HepG2 (cell line): ENCODE measurements around the gene RAD51D. TPM values are rescaled to one million over a fixed set of nuclear protein-coding genes. Genes with fewer than 3 reads are reported as not detected.

Experiments used
- ATF3 ChIP-seq: sonication (generic); formaldehyde crosslinking; IDR thresholded peaks from 2 replicates; pipeline ENCODE4 v1.4.0; 2020; ENCODE audit warnings: missing genetic modification reagents
- CENPBD1 ChIP-seq: sonication (generic); formaldehyde crosslinking; IDR thresholded peaks from 2 replicates; pipeline ENCODE4 v1.8.0; 2022; ENCODE audit warnings: missing genetic modification reagents, low read depth, mild to moderate bottlenecking, borderline replicate concordance
- FOXK1 ChIP-seq: sonication (generic); formaldehyde crosslinking; IDR thresholded peaks from 2 replicates; pipeline ENCODE4 v1.4.0; 2020; ENCODE audit warnings: low read depth, missing genetic modification reagents, borderline replicate concordance
- KDM2A ChIP-seq: sonication (generic); formaldehyde crosslinking; IDR thresholded peaks from 2 replicates; pipeline ENCODE4 v1.4.0; 2020; ENCODE audit warnings: low read depth, missing genetic modification reagents, borderline replicate concordance
- KLF6 ChIP-seq: IDR thresholded peaks from 2 replicates; pipeline ENCODE4 v1.8.0; 2016; ENCODE audit warnings: missing biosample characterization, missing genetic modification reagents
- MED1 ChIP-seq: sonication (generic); formaldehyde crosslinking; IDR thresholded peaks from 2 replicates; pipeline ENCODE4 v1.4.0; 2020; ENCODE audit warnings: missing genetic modification reagents
- NCOA2 ChIP-seq: sonication (generic); formaldehyde crosslinking; IDR thresholded peaks from 2 replicates; pipeline ENCODE4 v1.8.0; 2022; ENCODE audit warnings: inconsistent platforms
- RXRB ChIP-seq: IDR thresholded peaks from 2 replicates; pipeline ENCODE4 v1.6.1; 2016; ENCODE audit warnings: borderline replicate concordance, missing genetic modification reagents, missing compliant biosample characterization
- TFE3 ChIP-seq: IDR thresholded peaks from 2 replicates; pipeline ENCODE4 v1.6.1; 2016
- UBTF ChIP-seq: sonication (generic); formaldehyde crosslinking; IDR thresholded peaks from 2 replicates; pipeline ENCODE4 v1.4.0; 2020; ENCODE audit warnings: mild to moderate bottlenecking, missing genetic modification reagents
- ZNF17 ChIP-seq: sonication (generic); formaldehyde crosslinking; IDR thresholded peaks from 2 replicates; pipeline ENCODE4 v1.5.0; 2020; ENCODE audit warnings: mild to moderate bottlenecking, missing genetic modification reagents
- ZNF326 ChIP-seq: sonication (generic); formaldehyde crosslinking; IDR thresholded peaks from 2 replicates; pipeline ENCODE4 v1.4.0; 2020; ENCODE audit warnings: missing genetic modification reagents, borderline replicate concordance
- ZNF382 ChIP-seq: sonication (generic); formaldehyde crosslinking; IDR thresholded peaks from 2 replicates; pipeline ENCODE4 v1.5.0; 2020; ENCODE audit warnings: missing genetic modification reagents, mild to moderate bottlenecking, borderline replicate concordance
- ZNF512B ChIP-seq: sonication (generic); formaldehyde crosslinking; IDR thresholded peaks from 2 replicates; pipeline ENCODE4 v1.5.1; 2020; ENCODE audit warnings: missing genetic modification reagents, mild to moderate bottlenecking, borderline replicate concordance
- ZNF75D ChIP-seq: sonication (generic); formaldehyde crosslinking; IDR thresholded peaks from 2 replicates; pipeline ENCODE4 v1.8.1; 2023; ENCODE audit warnings: missing genetic modification reagents, mild to moderate bottlenecking, borderline replicate concordance
- ZNF788 ChIP-seq: sonication (generic); formaldehyde crosslinking; IDR thresholded peaks from 2 replicates; pipeline ENCODE4 v1.5.0; 2020; ENCODE audit warnings: mild to moderate bottlenecking, missing genetic modification reagents, borderline replicate concordance
- polyA plus RNA-seq, 8 experiments: library from polyadenylated mRNA; depleted of rRNA in 3 of 8; stranded (reverse) in 7 of 8; unstranded in 1 of 8; fragments of >200 nt; fragmentation: Illumina TruSeq in 4 of 8; extraction: Trizol in 4 of 8; gene quantifications; 2 replicates each; pipeline versions ENCODE4 v1.2.1 to v1.2.3, GENCODE V29; 2011 to 2016; ENCODE audit warnings: low read depth in 4 of 8, missing spikeins in 1 of 8, mixed read lengths in 1 of 8; ENCODE audit not compliant: insufficient read depth in 1 of 8
- total RNA-seq, 5 experiments: library from RNA; depleted of rRNA; stranded (reverse); fragments of >200 nt; fragmentation: Illumina TruSeq; extraction: Trizol; gene quantifications; 2 replicates each; pipeline ENCODE4 v1.2.3, GENCODE V29; 2016; ENCODE audit warnings: low read depth in 1 of 5

Gene RAD51D
- total and polyA plus RNA-seq, 2 of the 13 experiments (the other 11 are each of a cell fraction or from before 2014, with no cell fraction given): 6.7 to 13.1 TPM

- TF ChIP-seq ZNF512B: peak; percentile 68; the same call in 1 of the 2 replicates
- peak; percentile 97 for TF ChIP-seq KDM2A (CRISPR knock-in tag)
- no peak for TF ChIP-seq ZNF17
- peak; percentile 77 for TF ChIP-seq UBTF (CRISPR knock-in tag)
- 0 out of 2 replicates have a peak, but pooled peaks have one; percentile 30 for TF ChIP-seq NCOA2
- no peak for TF ChIP-seq ZNF75D (CRISPR knock-in tag)
- peak; percentile 48; the same call in 1 of the 2 replicates for TF ChIP-seq TFE3 (CRISPR knock-in tag)
- peak; percentile 80 for TF ChIP-seq FOXK1 (CRISPR knock-in tag)
- peak; percentile 97 for TF ChIP-seq ZNF788 (CRISPR knock-in tag)
- TF ChIP-seq CENPBD1 (CRISPR knock-in tag): no peak
- peak; percentile 70 for TF ChIP-seq MED1 (CRISPR knock-in tag)
- TF ChIP-seq ZNF382 (CRISPR knock-in tag): no peak
- peak; percentile 80; the same call in 1 of the 2 replicates for TF ChIP-seq KLF6 (CRISPR knock-in tag)
- TF ChIP-seq ZNF326 (CRISPR knock-in tag): 0 out of 2 replicates have a peak, but pooled peaks have one; percentile 36
- no peak; the same call in 1 of the 2 replicates for TF ChIP-seq ATF3 (CRISPR knock-in tag)
- TF ChIP-seq RXRB (CRISPR knock-in tag): peak; percentile 40; the same call in 1 of the 2 replicates
Observed at GRCh38 chr17:35141681-35142466, 22.2 kb upstream of the RAD51D start, which contains the start of gene NLE1 (continued).
